NCI-H128 (cell line): ENCODE measurements around the gene PDZD8.

Source experiments
- DNase-seq: peaks from one replicate; lab custom pipeline; 2025; ENCODE audit not compliant: unreplicated experiment; lab: John Stamatoyannopoulos, UW

Gene PDZD8

DNA sequence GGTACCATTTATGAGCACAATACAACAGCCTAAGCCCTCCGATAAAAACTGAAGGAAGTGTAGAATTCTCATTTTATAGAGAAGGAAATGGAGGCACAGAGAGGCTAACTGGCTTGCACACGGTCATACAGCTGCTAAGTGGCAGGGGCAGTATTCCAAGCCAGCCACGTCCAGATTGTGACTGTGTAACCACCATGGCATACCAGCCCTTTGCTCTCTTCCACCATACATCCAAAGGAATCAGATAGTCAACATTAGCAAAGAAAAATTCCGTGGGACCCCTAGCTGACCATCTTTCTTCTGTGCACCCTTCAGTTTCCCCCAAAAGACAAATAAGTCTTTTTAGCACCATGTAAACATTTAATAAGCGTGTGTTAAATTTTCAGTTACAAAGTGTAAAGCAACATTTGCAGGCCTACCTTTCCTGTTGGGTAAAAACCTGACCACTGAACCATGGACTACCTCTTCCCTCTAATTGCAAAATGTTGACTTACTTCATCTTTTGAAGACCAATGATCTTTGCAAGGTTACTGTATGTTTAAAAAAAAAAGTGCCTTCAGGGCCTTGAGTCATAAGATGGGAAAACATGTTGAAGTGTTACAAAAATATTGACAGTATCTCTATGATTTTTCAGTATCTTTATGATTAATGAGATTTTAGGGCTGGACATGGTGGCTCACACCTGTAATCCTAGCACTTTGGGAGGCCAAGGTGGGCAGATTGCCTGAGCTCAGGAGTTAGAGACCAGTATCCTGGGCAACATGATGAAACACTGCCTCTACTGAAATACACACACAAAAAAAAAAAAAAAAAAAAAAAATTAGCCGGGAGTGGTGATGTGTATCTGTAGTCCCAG lies 24.3 kb upstream of the PDZD8 start:
- no peak for DNase-seq

DNA sequence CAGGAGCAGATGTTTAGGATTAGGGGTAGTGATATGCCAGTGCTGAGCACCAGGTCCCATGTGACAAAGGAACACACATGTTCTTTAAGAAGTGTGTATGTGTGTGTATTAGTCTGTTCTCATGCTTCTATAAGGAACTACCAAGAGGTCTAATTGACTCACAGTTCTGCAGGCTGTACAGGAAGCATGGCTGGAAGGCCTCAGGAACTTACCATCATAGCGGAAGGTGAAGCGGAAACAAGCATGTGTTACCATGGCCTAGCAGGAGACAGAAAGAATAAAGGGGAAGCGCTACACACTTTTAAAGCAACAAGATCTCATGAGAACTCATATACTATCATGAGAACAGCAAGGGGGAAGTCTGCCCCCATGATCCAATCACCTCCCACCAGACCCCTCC lies 22.8 kb upstream of the PDZD8 start:
- no peak for DNase-seq

DNA sequence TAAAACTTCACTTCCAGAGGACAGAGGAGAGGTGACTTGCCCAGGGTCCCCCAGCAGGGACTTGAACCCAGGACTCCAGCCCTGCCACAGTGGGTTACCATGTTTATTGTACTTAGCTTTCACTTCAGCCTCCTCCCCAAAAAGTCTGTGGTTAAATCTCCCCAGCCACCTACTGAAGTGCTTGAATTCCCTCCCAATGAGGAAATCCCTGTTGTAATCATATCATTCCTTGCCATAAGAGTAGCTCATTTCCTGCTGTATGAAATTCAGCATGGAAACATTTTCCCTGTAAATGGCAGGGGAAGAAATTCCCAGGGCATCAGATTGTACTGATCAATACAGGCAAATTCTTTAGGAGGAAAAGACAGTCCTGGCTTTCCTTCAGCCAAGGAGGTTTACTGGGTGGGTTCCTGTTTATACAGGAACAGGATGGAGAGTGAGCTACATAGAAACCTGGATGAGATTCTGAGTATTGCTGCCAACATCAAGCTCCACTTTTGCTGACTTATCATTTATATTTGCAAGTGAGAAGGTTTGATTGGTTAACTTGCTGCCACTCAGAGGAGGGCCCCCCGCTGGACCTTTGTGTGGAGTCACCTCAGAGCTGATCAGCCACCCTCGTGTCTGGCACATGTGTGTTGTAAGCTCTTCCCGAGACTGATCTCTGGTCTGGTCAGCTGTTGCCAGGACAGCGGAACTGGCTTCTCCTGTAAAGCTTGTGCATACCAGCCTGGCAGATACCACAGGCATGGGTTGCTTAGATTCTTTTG lies 16.4 kb upstream of the PDZD8 start:
- no peak for DNase-seq

DNA sequence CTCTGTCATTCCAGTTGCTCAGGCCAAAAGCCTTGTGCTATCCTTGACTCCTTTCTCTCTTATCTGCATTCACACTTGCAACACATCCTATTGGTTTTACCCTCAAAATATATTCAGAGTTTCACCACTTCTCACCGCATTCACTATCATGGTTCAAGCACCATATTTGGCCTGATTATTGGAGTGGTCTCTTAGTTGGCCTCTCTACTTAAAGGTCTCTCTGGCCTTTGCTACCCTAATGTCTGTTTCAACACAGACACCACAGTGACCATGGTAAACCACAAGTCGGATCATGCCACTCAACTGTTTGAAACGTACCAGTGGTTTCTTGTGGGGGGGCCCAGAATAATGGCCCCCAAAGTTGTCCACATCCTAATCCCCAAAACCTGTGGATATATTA lies 15.2 kb upstream of the PDZD8 start:
- no peak for DNase-seq

DNA sequence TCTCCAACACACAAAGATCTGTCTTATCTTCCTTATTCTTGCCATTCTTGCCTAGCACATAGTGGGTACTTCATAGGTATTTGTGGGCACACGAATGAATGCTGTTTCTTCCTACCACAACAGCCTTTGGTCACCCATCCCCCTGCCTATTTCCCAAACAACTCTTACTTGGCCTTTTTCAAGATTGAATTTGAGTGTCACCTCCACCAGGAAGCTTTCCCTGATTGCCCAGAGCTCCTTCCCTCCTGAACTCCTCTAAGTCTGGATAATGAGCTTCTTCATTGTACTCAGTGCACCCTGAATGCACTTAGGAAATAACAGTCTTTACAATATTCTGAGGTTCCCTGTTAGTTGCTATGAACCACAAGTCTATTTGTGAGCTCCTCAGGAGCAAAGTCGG lies 11.6 kb upstream of the PDZD8 start:
- DNase-seq, result no peak

DNA sequence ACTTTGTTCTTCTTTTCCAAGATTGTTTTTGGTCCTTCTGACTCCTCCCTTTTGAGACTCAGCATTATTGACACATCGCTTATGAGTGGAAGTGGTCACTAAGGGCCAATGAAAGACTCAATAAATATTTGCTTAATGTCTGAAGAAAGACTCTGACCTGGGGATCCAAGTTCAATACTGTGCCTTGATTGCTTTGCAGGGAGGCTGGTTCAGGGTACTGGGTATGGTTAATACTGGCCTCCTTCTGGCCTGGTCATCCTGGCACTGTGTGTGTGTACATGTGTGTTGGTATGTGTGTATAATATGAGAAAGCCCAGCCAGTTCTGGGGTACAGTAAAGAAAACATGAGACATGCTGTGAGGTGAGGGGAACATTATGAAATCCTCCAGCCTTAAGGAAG lies 7.6 kb upstream of the PDZD8 start:
- no peak for DNase-seq

DNA sequence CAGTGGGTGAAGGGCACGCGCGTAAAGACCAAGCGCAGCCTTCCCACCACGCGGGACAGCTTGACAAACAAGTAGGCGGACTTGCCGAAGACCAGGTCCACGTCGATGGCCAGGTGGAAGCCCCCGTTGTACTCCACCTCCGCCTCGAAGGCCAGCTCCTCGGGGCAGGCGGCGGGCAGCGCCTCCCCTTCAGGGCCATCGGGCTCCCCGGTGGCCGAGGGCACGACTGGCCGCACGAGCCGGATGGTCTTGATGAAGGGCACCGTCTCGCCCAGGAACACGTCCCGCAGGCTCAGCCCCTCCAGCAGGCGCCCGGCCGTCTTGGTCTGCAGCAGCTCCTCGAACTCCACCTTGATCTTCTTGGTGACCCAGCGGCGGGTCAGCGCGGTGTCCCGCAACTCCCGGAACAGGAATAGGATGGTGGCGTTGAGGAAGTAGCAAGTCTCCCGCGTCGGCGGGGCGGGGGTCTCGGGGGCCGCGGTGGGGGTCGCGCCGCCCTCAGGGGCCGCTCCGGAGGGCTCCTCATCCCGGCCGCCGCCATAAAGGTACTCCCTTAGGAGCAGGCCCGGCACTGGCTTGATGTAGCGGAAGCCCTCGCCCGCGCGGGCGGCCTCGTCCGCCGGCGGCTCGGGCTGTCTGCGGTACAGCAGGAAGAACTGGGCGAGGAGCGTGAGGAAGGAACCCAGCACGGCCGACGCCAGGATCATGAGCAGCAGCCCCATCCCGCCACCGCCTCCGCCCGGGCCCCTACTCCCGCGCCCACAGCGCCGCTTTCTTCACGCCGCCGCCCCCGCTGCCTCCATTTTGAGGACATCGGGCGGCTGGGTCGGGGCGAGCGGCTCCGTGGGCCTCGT lies 507 bp downstream of the PDZD8 start:
- no peak for DNase-seq

DNA sequence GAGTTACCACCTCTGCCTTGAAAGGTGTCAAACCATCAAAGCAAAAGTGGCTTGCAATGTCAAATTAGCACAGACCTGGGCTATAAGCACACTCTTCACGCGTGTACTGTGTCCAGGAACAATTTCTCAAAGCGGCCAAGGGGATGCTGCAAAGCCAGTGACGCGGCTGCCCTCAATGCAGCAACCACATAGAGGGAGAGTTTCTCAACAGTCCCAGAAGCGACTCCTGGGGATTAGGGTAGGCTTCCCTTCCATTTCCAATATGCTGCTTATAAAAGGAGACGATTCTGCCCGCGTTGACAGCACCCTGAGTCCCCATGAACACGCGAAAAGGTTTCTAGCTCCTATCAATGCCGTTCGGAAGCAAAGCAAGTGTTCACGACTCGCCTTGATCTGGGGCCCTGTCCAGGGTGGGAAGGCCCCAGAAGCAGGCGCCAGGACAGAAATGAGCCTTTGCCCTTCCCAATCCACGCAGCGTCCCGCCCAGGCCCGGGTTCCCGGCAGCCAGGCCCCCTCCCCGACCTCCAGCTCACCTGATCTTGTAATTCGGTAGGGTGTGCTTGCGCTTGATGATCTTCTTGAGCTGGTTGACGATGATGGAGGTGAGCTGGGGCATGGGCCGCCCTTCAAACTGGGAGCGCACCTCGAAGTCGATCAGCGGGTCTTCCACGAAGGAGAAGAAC lies 1.3 kb downstream of the PDZD8 start:
- no peak for DNase-seq

DNA sequence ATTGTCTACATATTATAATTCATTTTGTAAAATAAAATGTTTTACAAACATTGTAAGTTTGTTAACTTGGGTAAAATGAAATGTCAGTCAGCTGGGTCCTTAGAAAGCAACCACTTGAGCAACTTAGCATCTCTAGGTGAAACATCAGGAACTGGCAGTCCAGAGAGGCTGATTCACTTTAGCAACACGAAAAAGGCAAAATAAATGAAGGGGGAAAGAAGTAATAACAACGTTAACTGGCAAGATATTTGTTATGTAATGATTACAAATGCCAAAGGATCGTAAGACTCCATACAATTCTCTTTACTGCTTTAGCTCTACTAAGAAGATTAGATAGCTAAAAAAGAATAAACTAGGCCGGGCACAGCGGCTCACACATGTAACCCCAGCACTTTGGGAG lies 5.0 kb downstream of the PDZD8 start:
- DNase-seq, result no peak

DNA sequence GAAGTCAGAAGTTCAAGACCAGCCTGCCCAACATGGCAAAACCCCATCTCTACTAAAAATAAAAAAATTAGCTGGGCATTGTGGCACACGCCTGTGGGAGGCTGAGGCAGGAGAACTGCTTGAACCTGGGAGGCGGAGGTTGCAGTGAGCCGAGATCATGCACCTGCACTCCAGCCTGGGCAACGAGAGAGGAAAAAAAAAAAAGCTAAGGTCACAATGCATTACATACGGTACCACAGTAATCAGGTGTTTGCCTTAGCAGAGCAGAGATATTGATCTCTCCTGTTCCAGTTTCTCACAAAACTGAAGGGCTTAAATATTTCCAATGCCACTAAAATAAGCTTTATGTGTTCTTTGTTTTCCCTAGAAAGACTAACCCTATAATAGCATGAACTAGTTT lies 7.5 kb downstream of the PDZD8 start:
- DNase-seq, result no peak

DNA sequence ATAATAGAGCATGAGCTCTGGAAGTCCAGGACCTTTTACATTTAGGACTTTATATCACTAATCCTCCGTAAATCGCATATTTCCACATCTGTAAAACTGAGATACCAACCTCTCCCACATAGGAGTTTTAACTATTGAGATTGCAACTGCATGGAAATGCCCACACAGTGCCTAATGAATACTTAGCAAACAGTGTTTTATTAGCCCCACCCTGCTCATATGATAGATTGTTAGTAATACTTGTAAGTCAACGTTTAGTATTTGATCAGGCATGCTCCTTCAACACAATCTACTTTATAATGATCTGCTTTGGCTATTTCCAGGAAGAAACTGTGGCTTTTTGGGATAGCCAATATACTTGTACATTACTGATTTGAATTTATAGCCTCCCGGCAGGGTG lies 8.5 kb downstream of the PDZD8 start:
- no peak for DNase-seq

DNA sequence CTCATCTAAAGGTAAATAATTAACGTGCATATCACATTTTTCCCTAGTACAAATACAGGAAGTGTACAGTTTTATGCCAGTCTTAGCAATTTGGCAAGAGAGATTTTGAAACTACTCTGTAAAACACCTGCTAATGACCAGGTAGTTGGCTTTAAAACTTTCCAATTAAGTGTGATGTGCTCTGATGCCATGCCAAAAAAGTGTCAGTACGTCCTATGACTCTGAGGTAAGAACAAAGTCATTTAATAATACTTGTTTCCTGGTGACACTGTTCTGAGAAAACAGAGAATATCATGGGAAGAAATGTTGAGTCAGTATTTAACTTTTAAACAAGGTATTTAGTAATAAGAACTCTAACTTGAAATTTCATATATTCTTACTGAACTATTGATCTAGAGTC lies 9.6 kb downstream of the PDZD8 start:
- no peak for DNase-seq

DNA sequence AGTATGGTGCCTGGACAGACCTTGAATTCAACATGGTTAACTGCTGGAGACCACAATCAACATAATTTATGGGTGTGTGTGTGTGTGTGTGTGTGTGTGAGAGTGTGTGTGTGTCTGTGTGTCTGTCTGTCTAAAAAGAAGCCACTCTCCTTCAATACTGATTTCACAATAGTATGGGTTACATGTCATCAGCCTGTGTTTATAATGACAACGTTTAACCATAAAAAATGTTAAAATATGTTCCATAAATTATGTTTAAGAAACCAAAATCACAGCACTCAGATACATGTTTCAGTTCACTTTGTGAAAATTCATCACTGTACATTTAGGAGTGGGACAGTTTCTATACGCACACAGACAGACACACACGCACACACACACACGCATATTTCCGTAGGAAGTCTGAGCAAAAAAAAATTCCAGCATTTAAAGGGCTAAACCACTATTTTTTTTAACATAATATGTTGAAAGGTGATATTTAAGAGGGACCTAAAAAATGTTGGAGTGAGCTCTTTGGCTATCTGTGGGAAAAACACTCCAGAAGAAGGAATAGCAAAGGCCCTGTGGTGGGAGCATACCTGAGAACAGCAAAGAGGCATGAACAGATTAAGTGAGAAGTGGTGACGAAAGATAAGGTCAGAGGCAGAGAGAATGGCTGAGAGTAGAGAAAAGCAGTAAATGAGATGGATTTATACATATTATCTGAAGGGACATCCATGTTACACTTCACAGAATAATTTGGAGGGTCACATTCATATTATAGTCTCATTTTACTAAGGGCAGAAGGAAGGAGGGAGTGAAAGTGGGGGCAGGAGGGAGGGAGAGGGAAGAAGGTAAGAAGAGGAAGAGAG lies 10.9 kb downstream of the PDZD8 start:
- no peak for DNase-seq

DNA sequence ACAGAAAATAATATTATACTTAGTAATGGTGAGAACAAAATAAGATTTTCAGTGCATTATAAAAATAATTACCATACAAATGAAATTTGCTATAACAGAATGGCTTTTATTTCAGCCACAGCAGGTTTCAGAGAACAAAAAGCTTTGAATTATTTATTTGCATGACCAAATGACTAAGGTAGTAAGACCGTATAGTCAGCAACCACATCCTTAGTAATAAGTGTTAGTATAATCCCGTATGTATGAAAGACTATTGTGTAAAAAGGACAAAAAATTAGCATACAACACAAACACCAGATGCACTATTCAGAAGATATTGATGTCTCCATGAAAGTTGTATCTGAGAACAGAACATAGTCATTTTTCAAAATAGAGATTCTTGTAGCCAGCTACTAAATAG lies 12.2 kb downstream of the PDZD8 start:
- no peak for DNase-seq

DNA sequence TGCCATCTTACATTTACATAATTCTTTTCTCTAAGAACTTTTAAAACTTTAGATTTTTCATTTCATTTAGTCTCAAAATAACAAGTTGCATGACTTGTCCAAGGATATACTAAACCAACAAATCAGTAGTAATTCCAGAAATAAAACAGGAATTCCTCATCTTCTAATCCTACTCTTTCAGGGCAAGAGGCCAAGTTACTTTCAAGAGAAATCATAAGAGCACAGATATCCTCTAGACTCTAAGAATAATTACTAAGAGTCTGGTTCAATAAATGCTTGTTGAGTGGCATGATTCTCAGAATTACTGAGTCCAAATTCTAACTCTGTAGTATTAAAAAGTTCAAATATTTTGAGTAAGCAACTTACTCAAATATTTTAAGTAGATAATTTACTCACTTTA lies 12.9 kb downstream of the PDZD8 start:
- no peak for DNase-seq

DNA sequence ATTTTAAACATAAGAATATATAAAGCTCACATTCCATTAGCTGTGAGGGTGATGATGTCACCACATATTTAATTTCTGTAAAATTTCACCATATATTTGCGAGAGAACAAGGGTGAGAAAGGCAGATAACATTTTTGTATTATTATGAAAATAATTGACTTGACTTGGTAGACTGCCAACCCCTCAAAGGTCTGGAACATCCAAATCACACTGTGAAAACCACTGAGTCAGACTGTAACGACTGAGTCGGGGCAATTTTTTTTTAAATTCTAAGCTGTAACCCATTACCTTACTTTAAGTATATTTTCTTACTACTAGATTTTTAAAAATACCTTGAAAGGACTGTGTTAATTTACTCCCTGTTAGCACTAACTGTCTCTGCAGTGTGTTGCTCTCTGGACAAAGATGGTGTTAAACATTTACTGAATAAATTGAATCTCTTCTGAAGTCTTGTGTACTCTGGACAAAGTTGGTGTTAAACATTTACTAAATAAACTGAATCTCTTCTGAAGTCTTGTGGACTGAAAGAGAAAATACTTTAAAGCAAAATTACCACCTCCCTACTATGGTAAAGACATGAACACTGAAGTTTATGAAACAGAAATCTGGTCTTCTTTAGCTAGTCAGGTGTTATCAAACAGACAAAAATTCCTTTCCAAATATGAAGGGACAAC lies 14.1 kb downstream of the PDZD8 start:
- no peak for DNase-seq

DNA sequence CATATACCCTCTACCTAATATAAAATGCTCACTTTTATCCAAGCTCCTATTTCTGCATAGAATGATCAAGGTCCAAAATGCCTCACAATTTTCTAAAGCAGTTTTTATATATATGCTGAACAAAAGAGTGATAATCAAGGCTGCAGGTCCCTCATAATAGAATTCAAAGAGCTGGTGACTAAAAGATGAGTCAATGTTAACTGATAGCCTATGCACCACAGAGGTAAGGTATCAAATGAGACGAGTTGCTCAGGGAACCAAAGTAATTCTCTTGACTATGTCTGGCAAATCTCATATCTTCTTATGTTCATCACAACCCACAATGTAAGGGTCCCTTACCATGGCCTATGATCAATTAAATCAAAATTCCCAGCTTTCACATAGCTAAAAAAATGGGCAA lies 15.2 kb downstream of the PDZD8 start:
- DNase-seq, result no peak

DNA sequence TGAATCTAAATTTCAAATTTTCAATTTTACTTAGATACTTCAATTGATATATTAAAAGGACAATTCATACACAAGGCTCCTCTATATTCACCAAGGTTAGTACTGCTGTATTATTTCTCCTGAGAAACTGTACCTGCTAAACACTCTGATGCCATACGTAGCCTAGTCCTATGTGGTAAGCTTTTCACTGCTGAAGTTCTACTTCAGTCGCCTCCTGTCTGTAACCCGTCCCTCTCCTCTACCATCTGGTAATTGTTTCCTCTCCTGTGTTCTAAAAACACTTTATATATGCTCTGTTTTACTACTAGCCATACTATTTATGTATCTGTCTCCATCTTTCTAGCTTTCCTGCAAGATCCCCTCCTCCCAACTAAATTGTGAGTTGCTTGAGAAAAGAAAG lies 20.2 kb downstream of the PDZD8 start:
- DNase-seq, result no peak

DNA sequence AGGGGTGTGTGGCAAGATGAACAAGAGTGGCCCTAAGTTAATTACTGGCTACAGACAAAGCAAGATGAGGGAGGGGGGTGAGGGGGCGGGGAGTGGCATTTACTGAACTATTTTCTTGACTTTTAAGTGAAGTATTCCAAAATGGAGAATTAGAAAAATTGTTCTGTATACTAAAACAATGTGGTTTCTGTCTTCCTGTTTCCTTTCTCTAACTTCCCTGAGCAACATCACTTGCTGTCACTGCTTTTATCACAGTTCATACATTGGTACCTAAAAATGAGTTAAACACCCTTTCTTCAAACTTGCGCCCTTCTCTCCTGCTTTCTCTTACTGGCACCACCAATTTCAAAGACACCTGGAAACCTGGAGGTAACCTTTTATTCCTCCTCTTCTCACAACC lies 21.6 kb downstream of the PDZD8 start:
- DNase-seq, result no peak

DNA sequence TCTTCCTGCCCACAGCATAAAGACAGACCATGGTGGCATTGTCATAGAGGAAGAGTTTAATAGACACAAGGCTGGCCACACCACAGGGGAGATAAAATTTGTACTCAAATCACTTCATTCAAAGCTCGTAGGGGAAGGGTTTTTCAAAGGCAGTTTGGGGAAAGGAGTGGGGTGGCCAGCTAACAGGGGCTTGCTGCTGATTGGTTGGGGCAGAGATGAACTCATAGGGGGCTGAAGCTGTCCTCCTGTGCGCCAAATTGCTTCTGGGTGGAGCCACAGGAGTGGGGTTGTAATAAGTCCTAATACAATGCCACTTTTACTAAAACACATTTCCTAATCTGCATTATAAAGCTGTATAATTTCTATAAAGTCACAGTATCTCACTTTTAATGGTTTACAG lies 22.5 kb downstream of the PDZD8 start:
- no peak for DNase-seq
